Right atrium auricular region (tissue), 2 donors: ENCODE results near the gene TNFSF13B. TPM values are rescaled to one million over a fixed set of nuclear protein-coding genes. Genes with fewer than 3 reads are reported as not detected.
A peak's percentile ranks its signal among the peaks of the same experiment; 100 is the strongest.

ENCODE experiments used
- DNase-seq: peaks from one replicate; pipeline ENCODE4 v3.0.0-alpha.2; 2019; ENCODE audit warnings: low spot score
- H3K27ac ChIP-seq, 2 donors: fragments of 200-600 bp; sonication (generic); 1 replicate in 1 of 2; 2 replicates in 1 of 2; pipeline ENCODE4 v1.5.1; 2016 to 2019
- H3K27me3 ChIP-seq, 2 donors: fragments of 200-600 bp; sonication (generic); one replicate each; pipeline versions ENCODE4 v1.5.1 to v1.6.0; 2017 to 2019
- H3K36me3 ChIP-seq: fragments of 200-600 bp; sonication (generic); one replicate; pipeline ENCODE4 v1.5.1; 2016
- H3K4me1 ChIP-seq, 2 donors: fragments of 200-600 bp; sonication (generic); one replicate each; pipeline versions ENCODE4 v1.5.1 to v1.6.0; 2017 to 2019
- H3K4me3 ChIP-seq, 2 donors: fragments of 200-600 bp; sonication (generic); 1 replicate in 1 of 2; 2 replicates in 1 of 2; pipeline ENCODE4 v1.5.1; 2017 to 2019; ENCODE audit warnings: mild to moderate bottlenecking in 1 of 2, moderate library complexity in 1 of 2
- H3K9me3 ChIP-seq, 2 donors: fragments of 200-600 bp; sonication (generic); one replicate each; pipeline ENCODE4 v1.5.1; 2019
- total RNA-seq, 2 donors: library from RNA; depleted of rRNA; stranded (reverse); fragments of >200 nt; gene quantifications; one replicate each; pipeline ENCODE4 v1.1.0, GENCODE V29; 2016
- TF ChIP-seq, protein P1 (sequence below), 2 donors: fragments of 200-600 bp; sonication (generic); IDR thresholded peaks; one replicate each; pipeline ENCODE4 v1.5.1; 2019; ENCODE audit warnings: antibody characterized with exemption in 2 of 2

Gene TNFSF13B
- total RNA-seq, 2 donors from 2014 or later: 0.26 to 1.4 TPM

DNA sequence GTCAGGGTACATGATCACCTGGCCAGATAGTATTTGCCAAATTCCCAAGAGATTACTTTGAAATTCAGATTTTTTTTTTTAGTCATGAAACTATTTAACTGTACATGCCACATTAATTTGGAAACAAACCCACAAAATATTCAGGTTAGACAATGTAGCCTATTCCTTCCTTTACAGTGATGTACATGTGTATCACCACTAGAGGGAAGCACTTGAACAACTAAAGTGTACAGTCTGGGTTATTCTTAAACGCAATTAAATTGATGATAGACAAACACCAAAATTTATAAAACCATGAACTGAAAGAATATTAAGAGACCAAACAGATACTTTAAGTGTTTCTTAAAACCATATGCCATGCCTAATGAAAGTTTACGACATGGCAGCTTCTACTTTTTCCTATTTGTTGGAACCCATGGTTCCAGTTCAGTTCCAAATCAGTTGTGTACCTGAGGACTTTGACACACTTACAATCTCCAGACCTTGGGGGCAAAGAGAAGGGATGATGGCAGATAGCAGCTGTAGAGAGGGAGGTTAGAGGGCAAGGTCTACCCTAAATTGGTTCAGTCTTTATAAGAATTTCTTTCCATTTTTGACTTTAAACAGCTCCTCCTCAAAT lies 52.8 kb downstream of the TNFSF13B start:
- Histone ChIP-seq H3K4me1 (no peaks in the 10 kb centered on the region), H3K36me3 (no peaks in the 10 kb centered on the region), H3K4me3 (no peak overlapping the region), H3K27ac (no peak overlapping the region), H3K9me3 (no peaks in the 10 kb centered on the region), H3K27me3 (no peaks in the 10 kb centered on the region)
- TF ChIP-seq, protein P1, sequence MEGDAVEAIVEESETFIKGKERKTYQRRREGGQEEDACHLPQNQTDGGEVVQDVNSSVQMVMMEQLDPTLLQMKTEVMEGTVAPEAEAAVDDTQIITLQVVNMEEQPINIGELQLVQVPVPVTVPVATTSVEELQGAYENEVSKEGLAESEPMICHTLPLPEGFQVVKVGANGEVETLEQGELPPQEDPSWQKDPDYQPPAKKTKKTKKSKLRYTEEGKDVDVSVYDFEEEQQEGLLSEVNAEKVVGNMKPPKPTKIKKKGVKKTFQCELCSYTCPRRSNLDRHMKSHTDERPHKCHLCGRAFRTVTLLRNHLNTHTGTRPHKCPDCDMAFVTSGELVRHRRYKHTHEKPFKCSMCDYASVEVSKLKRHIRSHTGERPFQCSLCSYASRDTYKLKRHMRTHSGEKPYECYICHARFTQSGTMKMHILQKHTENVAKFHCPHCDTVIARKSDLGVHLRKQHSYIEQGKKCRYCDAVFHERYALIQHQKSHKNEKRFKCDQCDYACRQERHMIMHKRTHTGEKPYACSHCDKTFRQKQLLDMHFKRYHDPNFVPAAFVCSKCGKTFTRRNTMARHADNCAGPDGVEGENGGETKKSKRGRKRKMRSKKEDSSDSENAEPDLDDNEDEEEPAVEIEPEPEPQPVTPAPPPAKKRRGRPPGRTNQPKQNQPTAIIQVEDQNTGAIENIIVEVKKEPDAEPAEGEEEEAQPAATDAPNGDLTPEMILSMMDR (IDR thresholded peaks at IDR 0.05): peak; percentile 52 to 76
- no peak for DNase-seq

DNA sequence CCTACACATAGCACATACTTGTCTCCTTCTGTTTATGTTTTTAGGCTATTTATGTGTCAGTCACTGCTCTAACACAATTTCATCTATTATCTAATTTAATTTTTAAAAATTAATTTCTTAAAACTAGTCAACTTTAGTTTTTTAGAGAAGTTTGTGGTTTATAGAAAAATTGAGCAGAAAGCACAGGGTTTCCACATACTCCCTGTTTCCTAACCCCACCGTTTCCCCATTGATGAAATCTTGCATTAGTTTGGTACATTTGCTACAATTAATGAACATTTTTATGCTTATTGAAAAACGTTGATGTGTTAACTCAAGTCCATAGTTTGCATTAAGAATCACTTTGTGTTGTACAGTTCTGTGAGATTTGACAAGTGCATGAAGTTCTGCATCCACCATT lies 53.5 kb downstream of the TNFSF13B start:
- Histone ChIP-seq H3K27ac (no peak overlapping the region), H3K9me3 (no peaks in the 10 kb centered on the region), H3K27me3 (no peaks in the 10 kb centered on the region), H3K4me3 (no peak overlapping the region), H3K4me1 (no peaks in the 10 kb centered on the region), H3K36me3 (no peaks in the 10 kb centered on the region)
- DNase-seq: no peak
- TF ChIP-seq, protein P1 (IDR thresholded peaks at IDR 0.05): no peak

DNA sequence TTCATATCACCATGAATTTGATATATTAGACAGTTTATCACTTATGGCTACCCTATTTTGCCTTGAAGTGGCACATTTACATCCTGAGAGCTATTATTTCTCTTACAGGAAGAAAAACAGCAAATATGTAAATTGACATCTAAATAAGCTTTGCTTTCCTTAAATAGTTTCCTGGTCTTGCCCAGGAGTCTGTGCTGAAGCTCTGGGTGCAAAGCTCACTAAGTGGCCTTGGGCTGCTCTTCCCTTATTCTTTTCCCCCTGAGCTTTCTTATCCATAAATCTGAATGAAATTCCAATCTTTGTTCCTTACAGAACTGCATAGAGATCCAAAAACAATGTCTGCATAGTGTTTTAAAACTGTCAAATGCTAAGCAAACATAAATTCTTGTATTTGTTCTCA lies 56.3 kb downstream of the TNFSF13B start:
- Histone ChIP-seq H3K4me1 (no peaks in the 10 kb centered on the region), H3K27ac (no peak overlapping the region), H3K4me3 (no peak overlapping the region), H3K36me3 (no peaks in the 10 kb centered on the region), H3K9me3 (no peaks in the 10 kb centered on the region), H3K27me3 (no peaks in the 10 kb centered on the region)
- TF ChIP-seq, protein P1 (IDR thresholded peaks at IDR 0.05): no peak
- DNase-seq: no peak

DNA sequence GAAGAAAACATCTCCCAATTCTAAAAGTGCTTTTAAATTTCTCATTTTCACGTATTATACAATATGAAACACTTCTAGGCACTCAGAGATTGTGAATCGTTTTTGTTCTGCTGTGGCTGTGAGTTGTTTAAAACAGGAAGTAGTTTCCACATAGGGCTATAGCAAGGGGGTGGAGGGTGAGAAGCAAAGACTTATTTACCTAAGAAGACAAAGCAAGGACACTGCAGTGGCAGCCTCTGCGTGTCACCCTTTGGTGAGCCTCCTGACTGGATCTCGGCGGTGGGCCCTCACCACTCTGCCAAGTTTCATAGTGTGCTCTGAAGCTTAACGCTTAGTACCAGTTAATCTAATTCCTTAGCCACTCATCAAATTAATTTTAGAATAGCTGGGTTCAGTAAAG lies 56.8 kb downstream of the TNFSF13B start:
- TF ChIP-seq, protein P1 (IDR thresholded peaks at IDR 0.05): no peak
- H3K4me3 ChIP-seq: no peak overlapping the region
- no peak overlapping the region for H3K27ac ChIP-seq
- H3K4me1 ChIP-seq: no peaks in the 10 kb centered on the region
- H3K36me3 ChIP-seq: no peaks in the 10 kb centered on the region
- no peaks in the 10 kb centered on the region for H3K27me3 ChIP-seq
- no peaks in the 10 kb centered on the region for H3K9me3 ChIP-seq
- no peak for DNase-seq

DNA sequence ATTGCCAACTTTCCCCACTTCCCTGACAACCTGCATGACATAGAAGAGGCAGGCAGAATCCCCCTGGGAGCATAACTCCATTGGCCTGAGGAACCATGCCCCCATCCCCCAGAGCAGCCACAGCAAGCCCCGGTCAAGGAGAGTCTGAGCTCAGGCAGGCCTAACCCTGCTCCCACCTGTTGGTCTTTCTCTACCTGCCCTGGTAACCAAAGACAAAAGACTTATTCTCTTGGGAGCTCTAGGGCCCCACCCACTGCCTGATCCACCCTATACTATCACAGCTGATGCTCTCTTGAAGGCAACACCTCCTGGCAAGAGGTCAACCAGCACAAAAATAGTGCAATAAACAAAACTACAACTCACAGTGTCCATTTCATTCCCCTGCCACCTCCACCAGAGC lies 59.3 kb downstream of the TNFSF13B start:
- Histone ChIP-seq H3K4me3 (no peak overlapping the region), H3K27ac (no peak overlapping the region), H3K4me1 (no peaks in the 10 kb centered on the region), H3K27me3 (no peaks in the 10 kb centered on the region), H3K36me3 (no peaks in the 10 kb centered on the region), H3K9me3 (no peaks in the 10 kb centered on the region)
- DNase-seq: no peak
- TF ChIP-seq, protein P1 (IDR thresholded peaks at IDR 0.05): no peak

DNA sequence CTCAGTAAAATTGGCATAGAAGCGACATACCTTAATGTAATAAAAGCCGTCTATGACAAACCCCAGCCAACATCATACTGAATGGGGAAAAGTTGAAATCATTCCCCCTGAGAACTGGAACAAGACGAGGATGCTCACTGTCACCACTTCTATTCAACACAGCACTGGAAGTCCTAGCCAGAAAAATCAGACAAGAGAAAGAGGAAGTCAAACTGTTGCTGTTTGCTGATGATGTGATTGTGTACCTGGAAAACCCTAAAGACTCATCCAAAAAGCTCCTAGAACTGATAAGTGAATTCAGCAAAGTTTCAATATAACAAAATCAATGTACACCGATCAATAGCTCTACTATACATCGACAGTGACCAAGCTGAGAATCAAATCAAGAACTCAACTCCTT lies 63.3 kb downstream of the TNFSF13B start:
- Histone ChIP-seq H3K27me3 (no peaks in the 10 kb centered on the region), H3K9me3 (no peaks in the 10 kb centered on the region), H3K27ac (no peak overlapping the region), H3K4me3 (no peak overlapping the region), H3K36me3 (no peaks in the 10 kb centered on the region), H3K4me1 (no peaks in the 10 kb centered on the region)
- DNase-seq: no peak
- TF ChIP-seq, protein P1 (IDR thresholded peaks at IDR 0.05): no peak
